Psoas muscle (tissue), 8 donors: Measurements from ENCODE around the gene SCRT2. TPM values are rescaled to one million over a fixed set of nuclear protein-coding genes. Genes with fewer than 3 reads are reported as not detected.

Experiments used
- ATAC-seq, 4 donors: fragments of 200-7000 bp; cut with Tn5 transposase; one replicate each; pipeline ENCODE4 v1.9.1; 2020; ENCODE audit warnings: moderate library complexity in 3 of 4, mild to moderate bottlenecking in 2 of 4
- DNase-seq, 2 donors: peaks; one replicate each; pipeline ENCODE4 v3.0.0-alpha.2; 2020
- H3K27ac ChIP-seq: fragments of 200-600 bp; one replicate; pipeline ENCODE4 v1.8.0; 2022
- H3K27me3 ChIP-seq, 3 donors: fragments of 200-600 bp in 1 of 3; one replicate each; pipeline versions ENCODE4 v1.6.1 to v1.8.0; 2013 to 2022; ENCODE audit warnings: low read length in 2 of 3, mild to moderate bottlenecking in 2 of 3, moderate library complexity in 1 of 3; ENCODE audit not compliant: insufficient read depth in 3 of 3
- H3K36me3 ChIP-seq, 2 donors: fragments of 200-600 bp in 1 of 2; one replicate each; pipeline versions ENCODE4 v1.6.1 to v1.8.0; 2013 to 2022; ENCODE audit warnings: low read depth in 1 of 2, mild to moderate bottlenecking in 1 of 2, moderate library complexity in 1 of 2; ENCODE audit not compliant: insufficient read depth in 1 of 2
- H3K4me1 ChIP-seq: fragments of 200-600 bp; one replicate; pipeline ENCODE4 v1.8.0; 2022
- H3K4me3 ChIP-seq: fragments of 200-600 bp; one replicate; pipeline ENCODE4 v1.8.0; 2022; ENCODE audit warnings: mild to moderate bottlenecking
- H3K9me3 ChIP-seq: fragments of 200-600 bp; one replicate; pipeline ENCODE4 v1.8.0; 2022
- WGBS, 3 donors: extraction: QIAGEN DNeasy Blood & Tissue Kit; methylation state at CpG; one replicate each; pipeline versions ENCODE4 v1.1.6 to v1.1.7; 2013; 5-methylcytosine and 5-hydroxymethylcytosine counted together
- intact Hi-C, 2 donors: fragments of 100-400 bp; cut with DNase I; formaldehyde crosslinking; loops; one replicate each; pipeline versions ENCODE4 v1.11.0 to v1.14.2; 2022
- polyA plus RNA-seq, 3 donors: library from polyadenylated mRNA; stranded (reverse); fragments of 200-250 nt; gene quantifications; one replicate each; pipeline ENCODE4 v1.2.3, GENCODE V29; 2013
- total RNA-seq, 4 donors: library from RNA; stranded (reverse); fragmentation: NEBNext Ultra II Directional in 2 of 4; extraction: Animal tissue kit (Norgen Biotek cat#: 25700) in 2 of 4; gene quantifications; one replicate each; pipeline versions ENCODE4 v1.2.1 to v1.2.4, GENCODE V29; 2021 to 2023
- TF ChIP-seq, protein P1 (sequence below): fragments of 200-600 bp; IDR thresholded peaks from one replicate; pipeline ENCODE4 v1.8.0; 2022; ENCODE audit warnings: antibody characterized with exemption
- donor health status: healthy with polysubstance abuse.
- donor health status: DM: no; HTN: no; CAD: no; lungs with moderate emphysema.
- donor health status: Bipolar disorder and iron deficiency.
- donor health status: healthy.
- donor health status: DM: yes; HTN: yes; CAD: no.
- donor health status: DM: no; HTN: no; CAD: no.
- donor health status: DM: no; HTN: no; CAD: no.
- donor health status: DM: yes; HTN: yes; CAD: no.

SCRT2 gene
- total and polyA plus RNA-seq, 7 donors = not detected

DNA sequence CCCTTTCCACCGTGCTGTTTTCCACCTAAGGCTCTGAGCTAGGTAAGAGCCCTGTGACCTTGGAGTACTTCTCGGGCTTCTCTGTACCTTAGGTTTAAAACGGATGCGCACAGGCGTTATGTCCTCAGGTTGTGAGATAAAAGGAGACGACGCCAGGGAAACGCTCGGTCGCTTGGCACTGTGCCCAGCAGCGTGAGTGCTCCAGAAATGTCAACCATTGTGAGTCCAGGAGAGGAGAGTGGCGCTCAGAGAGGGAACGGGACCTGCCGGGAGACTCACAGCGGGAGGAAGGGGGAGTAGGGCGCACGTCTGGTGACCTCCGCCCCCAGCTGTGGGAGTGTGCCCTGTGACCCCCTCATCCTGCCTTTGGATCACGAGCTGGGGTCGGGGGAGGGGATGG is 33.8 kb upstream of the SCRT2 start:
- Histone ChIP-seq H3K4me1 (no peaks in the 10 kb centered on the region), H3K36me3 (no peaks in the 10 kb centered on the region), H3K4me3 (peak overlapping the region; percentile 39), H3K27ac (no peak overlapping the region), H3K9me3 (peaks cover 8% of the 10 kb centered on the region), H3K27me3 (peaks cover 0 to 34% (median 9%) of the 10 kb centered on the region in 3 donors)
- ATAC-seq = no peak
- DNase-seq = peak in 1 of 2 donors; percentile 34
- TF ChIP-seq, protein P1, sequence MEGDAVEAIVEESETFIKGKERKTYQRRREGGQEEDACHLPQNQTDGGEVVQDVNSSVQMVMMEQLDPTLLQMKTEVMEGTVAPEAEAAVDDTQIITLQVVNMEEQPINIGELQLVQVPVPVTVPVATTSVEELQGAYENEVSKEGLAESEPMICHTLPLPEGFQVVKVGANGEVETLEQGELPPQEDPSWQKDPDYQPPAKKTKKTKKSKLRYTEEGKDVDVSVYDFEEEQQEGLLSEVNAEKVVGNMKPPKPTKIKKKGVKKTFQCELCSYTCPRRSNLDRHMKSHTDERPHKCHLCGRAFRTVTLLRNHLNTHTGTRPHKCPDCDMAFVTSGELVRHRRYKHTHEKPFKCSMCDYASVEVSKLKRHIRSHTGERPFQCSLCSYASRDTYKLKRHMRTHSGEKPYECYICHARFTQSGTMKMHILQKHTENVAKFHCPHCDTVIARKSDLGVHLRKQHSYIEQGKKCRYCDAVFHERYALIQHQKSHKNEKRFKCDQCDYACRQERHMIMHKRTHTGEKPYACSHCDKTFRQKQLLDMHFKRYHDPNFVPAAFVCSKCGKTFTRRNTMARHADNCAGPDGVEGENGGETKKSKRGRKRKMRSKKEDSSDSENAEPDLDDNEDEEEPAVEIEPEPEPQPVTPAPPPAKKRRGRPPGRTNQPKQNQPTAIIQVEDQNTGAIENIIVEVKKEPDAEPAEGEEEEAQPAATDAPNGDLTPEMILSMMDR = no peak
- 16 to 36% (median 28%) methylated on average over 18 to 20 of the region's 20 CpGs for WGBS, 3 donors
- intact Hi-C loops = no loop called here

GRCh38 chr20:708956-709355 is 33.4 kb upstream of the SCRT2 start:
- TF ChIP-seq, protein P1 = no peak
- no peak for ATAC-seq
- no peaks in the 10 kb centered on the region for H3K4me1 ChIP-seq
- peaks cover 0 to 34% (median 9%) of the 10 kb centered on the region in 3 donors for H3K27me3 ChIP-seq
- H3K4me3 ChIP-seq = no peak overlapping the region
- no peak overlapping the region for H3K27ac ChIP-seq
- intact Hi-C loops = no loop called here
- WGBS, 3 donors = 70 to 91% (median 74%) methylated on average over 2 of the region's 2 CpGs
- no peak for DNase-seq
- no peaks in the 10 kb centered on the region for H3K36me3 ChIP-seq
- peaks cover 6% of the 10 kb centered on the region for H3K9me3 ChIP-seq

GRCh38 chr20:707451-708110 is 32.0 kb upstream of the SCRT2 start:
- no peak overlapping the region for H3K4me3 ChIP-seq
- ATAC-seq (no peak), DNase-seq (no peak)
- H3K27me3 ChIP-seq = peaks cover 0 to 34% (median 9%) of the 10 kb centered on the region in 3 donors
- H3K36me3 ChIP-seq = no peaks in the 10 kb centered on the region
- H3K4me1 ChIP-seq = no peaks in the 10 kb centered on the region
- H3K9me3 ChIP-seq = no peaks in the 10 kb centered on the region
- WGBS, 3 donors = 79 to 88% (median 79%) methylated on average over 13 of the region's 13 CpGs
- H3K27ac ChIP-seq = no peak overlapping the region
- TF ChIP-seq, protein P1 = no peak
- intact Hi-C loops = no loop called here

DNA sequence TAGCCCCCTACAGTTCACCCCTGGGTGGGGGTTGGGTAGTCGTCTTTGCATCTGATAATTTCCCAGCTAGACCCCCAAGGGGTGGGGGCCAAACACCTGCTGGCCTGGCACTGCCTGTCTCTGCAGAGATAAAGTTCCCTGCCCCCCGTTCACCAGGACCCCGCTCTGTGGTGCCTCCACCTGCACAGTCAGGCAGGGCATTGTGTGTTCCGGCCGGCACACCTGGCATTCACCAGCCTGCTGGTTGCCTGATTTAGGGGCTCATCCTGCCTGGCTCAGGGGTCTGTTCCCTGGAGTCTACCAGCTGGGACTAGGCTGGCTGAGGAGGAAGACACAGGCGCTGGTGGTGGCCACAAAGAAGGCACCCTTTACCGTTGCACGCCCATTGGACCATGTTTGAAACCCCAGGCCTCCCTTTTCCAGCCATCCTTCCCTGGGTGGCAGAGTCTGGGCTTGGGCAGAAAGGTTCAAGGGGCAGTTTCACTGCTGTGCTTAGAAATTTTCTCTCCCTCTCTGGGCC is 30.8 kb upstream of the SCRT2 start:
- no peak for ATAC-seq
- H3K4me1 ChIP-seq = no peaks in the 10 kb centered on the region
- TF ChIP-seq, protein P1 = no peak
- peaks cover 0 to 28% (median 6%) of the 10 kb centered on the region in 3 donors for H3K27me3 ChIP-seq
- DNase-seq = no peak
- no peak overlapping the region for H3K4me3 ChIP-seq
- intact Hi-C loops = no loop called here
- WGBS, 3 donors = 74 to 81% (median 81%) methylated on average over 7 to 8 of the region's 8 CpGs
- no peaks in the 10 kb centered on the region for H3K9me3 ChIP-seq
- H3K27ac ChIP-seq = no peak overlapping the region
- H3K36me3 ChIP-seq = no peaks in the 10 kb centered on the region
